Hematopoietic multipotent progenitor cell treated with erythropoietin and hydrocortisone succinate and interleukin-3 and kit ligand, for 15 days (in vitro differentiated cells): ENCODE measurements around the gene WAPL.

Experiments used
- DNase-seq: peaks from one replicate; pipeline ENCODE4 v3.0.0-alpha.2; 2015; ENCODE audit warnings: low spot score

Gene WAPL

GRCh38 chr10:86461963-86462804, 59.4 kb downstream of the WAPL start:
- DNase-seq, result no peak

GRCh38 chr10:86451604-86451960, 70.0 kb downstream of the WAPL start:
- no peak for DNase-seq

GRCh38 chr10:86450806-86451603, 70.6 kb downstream of the WAPL start:
- no peak for DNase-seq

- DNase-seq, result no peak
These were observed 71.5 kb downstream of the WAPL start for GRCh38 chr10:86449926-86450558.

GRCh38 chr10:86447432-86447831, 74.2 kb downstream of the WAPL start:
- no peak for DNase-seq

- no peak for DNase-seq
These were observed 74.6 kb downstream of the WAPL start for GRCh38 chr10:86446987-86447386.

- DNase-seq, result no peak
These were observed 75.2 kb downstream of the WAPL start for GRCh38 chr10:86446440-86446839.

GRCh38 chr10:86443936-86444335, 77.7 kb downstream of the WAPL start:
- no peak for DNase-seq

GRCh38 chr10:86443069-86443468, 78.5 kb downstream of the WAPL start:
- no peak for DNase-seq

GRCh38 chr10:86440874-86441843, 80.4 kb downstream of the WAPL start:
- DNase-seq, result no peak

GRCh38 chr10:86439544-86439943, 82.0 kb downstream of the WAPL start:
- no peak for DNase-seq

GRCh38 chr10:86438091-86438749, 83.4 kb downstream of the WAPL start:
- DNase-seq, result no peak

- no peak for DNase-seq
These were observed 84.1 kb downstream of the WAPL start for GRCh38 chr10:86437447-86437846.

GRCh38 chr10:86436963-86437362, 84.6 kb downstream of the WAPL start:
- no peak for DNase-seq

GRCh38 chr10:86434656-86435055, 86.9 kb downstream of the WAPL start:
- no peak for DNase-seq

- no peak for DNase-seq
These were observed 97.9 kb downstream of the WAPL start for GRCh38 chr10:86423739-86424138.

GRCh38 chr10:86419101-86419500, 102.5 kb downstream of the WAPL start:
- DNase-seq, result no peak

GRCh38 chr10:86415583-86415982, 106.0 kb downstream of the WAPL start:
- DNase-seq, result no peak

- no peak for DNase-seq
These were observed 106.5 kb downstream of the WAPL start for GRCh38 chr10:86415116-86415515.

- DNase-seq, result no peak
These were observed 108.4 kb downstream of the WAPL start for GRCh38 chr10:86413046-86413728.
